LNCaP clone FGC (cell line): ENCODE results near the gene WDSUB1.

ENCODE experiments used
- DNase-seq: peaks from one replicate; pipeline ENCODE4 v3.0.0-alpha.2; 2011; ENCODE audit warnings: low read depth
- H3K4me3 ChIP-seq: 2 replicates; pipeline ENCODE4 v1.5.1; 2011; ENCODE audit warnings: mild to moderate bottlenecking, low read depth, low read length, control low read depth
- CTCF ChIP-seq: IDR thresholded peaks from 2 replicates; pipeline ENCODE4 v1.5.1; 2012; ENCODE audit warnings: mild to moderate bottlenecking; ENCODE audit not compliant: control insufficient read depth, insufficient read depth; ENCODE audit errors: extremely low read depth

The WDSUB1 gene

GRCh38 chr2:159202568-159203071 lies 83.9 kb downstream of the WDSUB1 start:
- no peak overlapping the region for H3K4me3 ChIP-seq

GRCh38 chr2:159201360-159202063 lies 85.0 kb downstream of the WDSUB1 start:
- TF ChIP-seq CTCF: no peak
- H3K4me3 ChIP-seq: no peak overlapping the region
- peak; percentile 7 for DNase-seq

More at GRCh38 chr2:159202568-159203071, 83.9 kb downstream of the WDSUB1 start:
- TF ChIP-seq CTCF: no peak
- DNase-seq: no peak

- no peak overlapping the region for H3K4me3 ChIP-seq
- DNase-seq: no peak
- no peak for TF ChIP-seq CTCF
These were observed 86.0 kb downstream of the WDSUB1 start for GRCh38 chr2:159200498-159200897.

DNA sequence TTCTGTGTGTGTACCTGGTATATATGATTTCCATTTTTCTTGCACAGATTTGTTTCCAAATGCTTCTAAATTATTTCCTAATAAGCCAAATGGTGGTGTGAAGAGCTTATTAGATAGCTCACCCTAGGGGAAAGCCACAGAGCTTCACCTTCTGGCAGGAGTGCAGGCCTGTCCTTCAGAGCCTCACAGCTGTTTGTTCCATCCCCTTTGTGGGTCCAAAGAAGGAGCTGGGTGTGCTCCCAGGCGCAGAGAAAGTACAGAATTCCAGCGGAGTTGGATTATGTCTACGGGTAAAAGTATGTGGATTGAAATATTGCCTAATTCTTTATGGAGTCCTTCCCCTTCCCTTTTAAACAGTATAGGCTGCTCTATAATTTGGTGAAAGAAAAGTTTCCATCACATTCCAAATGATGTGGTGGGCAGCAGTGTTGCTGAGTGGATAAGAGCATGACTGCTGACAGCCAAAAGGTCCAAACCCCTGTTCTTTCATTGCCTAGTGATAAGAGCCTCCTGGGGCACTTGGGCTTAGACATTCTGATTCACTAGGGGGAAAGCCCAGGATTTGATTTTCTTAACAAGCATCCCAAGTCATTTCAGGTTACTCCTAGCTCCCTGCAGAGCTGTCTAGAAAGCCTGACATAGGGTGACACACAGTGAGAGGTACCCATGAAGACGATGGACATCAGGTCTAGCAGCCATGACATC lies 86.6 kb downstream of the WDSUB1 start:
- DNase-seq: no peak
- no peak overlapping the region for H3K4me3 ChIP-seq
- no peak for TF ChIP-seq CTCF

GRCh38 chr2:159199236-159199635 lies 87.3 kb downstream of the WDSUB1 start:
- no peak overlapping the region for H3K4me3 ChIP-seq
- no peak for TF ChIP-seq CTCF
- DNase-seq: no peak

- H3K4me3 ChIP-seq: no peak overlapping the region
- no peak for TF ChIP-seq CTCF
- no peak for DNase-seq
These were observed 90.0 kb downstream of the WDSUB1 start for GRCh38 chr2:159196393-159196925.

GRCh38 chr2:159195697-159196096 lies 90.8 kb downstream of the WDSUB1 start:
- no peak for DNase-seq
- no peak overlapping the region for H3K4me3 ChIP-seq
- no peak for TF ChIP-seq CTCF
